ENCODE measurements around the gene TMEM120B.

TMEM120B gene

DNA sequence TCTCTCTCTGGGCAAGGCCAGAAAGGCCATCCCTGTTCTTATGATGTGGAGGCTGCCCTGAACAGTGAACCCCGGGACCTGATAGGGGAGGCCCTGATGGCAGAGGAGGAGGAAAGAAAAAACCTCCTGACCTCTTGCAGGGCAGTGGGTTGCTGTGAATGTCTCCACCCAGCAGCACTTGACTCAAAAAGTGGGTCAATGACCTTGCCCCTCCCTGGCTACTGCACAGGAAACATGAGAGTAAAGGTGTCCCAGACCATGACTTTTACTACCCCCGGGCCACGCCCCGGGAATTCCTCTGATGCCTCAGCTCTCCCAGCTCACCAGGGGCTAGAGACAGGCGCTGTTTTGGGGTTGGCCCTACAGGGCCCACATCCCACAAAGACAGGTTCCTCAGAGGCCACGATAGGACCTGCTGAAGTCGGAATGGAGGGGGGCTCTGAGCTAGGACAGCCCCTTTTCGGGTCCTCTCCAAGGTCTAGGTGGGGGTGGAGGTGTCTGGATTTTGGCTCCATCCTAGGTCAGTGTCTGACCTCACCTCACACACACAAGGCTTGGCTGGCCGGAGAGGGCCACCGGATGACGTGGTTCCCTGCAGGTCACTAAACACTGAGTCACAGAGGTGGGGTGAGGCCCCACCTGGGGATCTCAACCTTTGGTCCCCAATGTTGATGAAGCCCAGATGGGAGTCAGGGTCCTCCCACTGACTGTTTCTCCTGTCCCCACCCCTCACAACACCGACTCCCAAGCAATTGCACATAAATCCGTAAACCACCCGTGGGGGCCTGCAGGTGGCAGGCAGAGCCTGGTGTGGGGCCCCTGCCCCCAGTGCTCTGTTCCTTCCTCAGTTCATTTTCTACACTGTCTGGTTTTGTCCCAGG is 79.4 kb downstream of the TMEM120B start:
- DNase-seq (ENCODE audit: low read depth) = no peak
- H3K4me3 ChIP-seq (ENCODE audit: control insufficient read depth, low read depth, low read length) = no peak overlapping the region
- TF ChIP-seq CTCF (conservative IDR thresholded peaks at IDR 0.05; ENCODE audit: control insufficient read depth, insufficient read depth, low read depth, low read length) = no peak

GRCh38 chr12:121792607-121793439 is 80.3 kb downstream of the TMEM120B start:
- TF ChIP-seq CTCF (conservative IDR thresholded peaks at IDR 0.05; ENCODE audit: control insufficient read depth, insufficient read depth, low read depth, low read length) = no peak
- peak overlapping the region; percentile 39 for H3K4me3 ChIP-seq (ENCODE audit: control insufficient read depth, low read depth, low read length)
- no peak for DNase-seq (ENCODE audit: low read depth)

DNA sequence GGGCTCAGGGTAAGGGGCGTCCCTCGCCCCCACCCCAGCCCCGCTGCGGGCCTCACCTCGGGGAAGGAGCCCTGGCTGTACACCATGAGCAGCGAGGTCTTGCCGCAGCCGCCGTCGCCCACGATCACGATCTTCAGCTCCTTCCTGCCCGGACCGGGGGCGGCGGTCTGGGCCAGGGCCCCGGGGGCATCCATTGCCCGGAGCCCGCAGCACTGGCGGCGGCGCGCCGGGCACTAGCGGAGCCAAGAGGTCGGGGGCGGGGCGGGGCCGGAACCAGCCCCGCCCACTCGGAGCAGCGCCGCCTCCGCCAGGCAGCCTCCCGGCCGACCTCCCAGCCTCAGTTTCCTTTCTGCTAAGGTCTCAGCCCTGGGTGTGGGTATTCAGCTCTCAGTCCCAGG is 80.9 kb downstream of the TMEM120B start, which contains the start of gene RHOF:
Gene RHOF (minus strand): TSS at position 249 of the 398 bp plus-strand sequence. CDS start 55 bp downstream, at position 194.
- DNase-seq (ENCODE audit: low read depth) = no peak
- no peak for TF ChIP-seq CTCF (conservative IDR thresholded peaks at IDR 0.05; ENCODE audit: control insufficient read depth, insufficient read depth, low read depth, low read length)
- H3K4me3 ChIP-seq (ENCODE audit: control insufficient read depth, low read depth, low read length) = peak within 1 kb of the TSS; percentile 45

DNA sequence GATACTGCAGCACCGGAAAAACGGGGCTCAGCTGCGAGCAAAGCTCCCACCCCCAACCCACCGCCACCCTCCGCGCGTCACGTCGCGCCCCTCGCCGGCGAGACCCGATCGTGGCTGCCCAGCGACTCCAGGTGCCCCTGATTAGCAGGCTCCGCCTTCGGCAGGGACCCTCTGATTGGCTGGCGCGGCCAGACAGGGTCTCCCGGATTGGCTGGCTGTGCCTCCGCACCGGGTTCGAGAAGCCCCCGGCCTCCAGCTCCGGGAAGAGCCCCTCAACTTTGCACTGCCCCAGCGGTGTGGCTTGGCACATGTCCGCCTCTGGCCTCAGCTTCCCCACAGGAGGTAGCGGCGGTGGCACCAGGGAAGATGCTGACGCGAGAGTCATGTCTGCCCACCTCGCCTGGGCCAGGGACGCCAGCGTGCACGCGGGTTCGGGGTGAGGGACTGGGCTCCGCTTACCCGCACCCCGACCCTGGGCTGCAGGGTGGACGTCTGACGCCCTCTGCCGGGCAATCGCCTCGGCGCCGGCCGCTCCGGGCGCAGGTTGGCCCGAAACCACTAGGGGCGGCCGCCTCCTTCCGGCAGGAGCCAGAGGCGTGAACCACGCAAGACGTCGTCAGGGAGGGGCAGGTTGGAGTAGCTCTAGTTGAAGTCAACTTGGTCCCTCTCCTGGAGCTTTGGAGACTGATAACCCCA is 81.4 kb downstream of the TMEM120B start:
- peak overlapping the region; percentile 45 for H3K4me3 ChIP-seq (ENCODE audit: control insufficient read depth, low read depth, low read length)
- DNase-seq (ENCODE audit: low read depth) = peak; percentile 85
- TF ChIP-seq CTCF (conservative IDR thresholded peaks at IDR 0.05; ENCODE audit: control insufficient read depth, insufficient read depth, low read depth, low read length) = peak; percentile 87

DNA sequence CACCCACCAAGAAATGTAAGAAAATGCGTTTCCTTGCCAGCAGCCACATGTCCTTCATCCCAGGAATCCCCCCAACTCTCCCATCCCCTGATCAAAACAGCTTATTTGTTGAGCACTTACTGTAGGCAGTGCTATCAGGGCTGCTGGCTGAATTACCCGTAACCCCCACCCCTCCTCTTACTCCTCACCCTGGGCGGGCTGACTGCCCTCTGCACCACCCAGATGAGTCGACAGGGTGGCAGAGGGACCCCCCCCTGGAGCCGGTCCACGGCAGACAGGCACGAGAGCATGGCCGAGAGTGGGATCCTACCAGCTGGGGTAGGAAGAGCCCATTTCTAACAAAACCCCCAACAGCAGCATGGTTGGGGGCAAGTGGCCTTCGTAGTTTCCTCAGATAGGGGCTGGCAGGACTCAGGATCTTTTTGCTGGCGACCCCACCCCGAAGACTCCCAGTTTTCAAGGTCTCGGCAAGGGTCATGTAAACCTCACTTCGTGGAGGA is 82.0 kb downstream of the TMEM120B start:
- no peak for TF ChIP-seq CTCF (conservative IDR thresholded peaks at IDR 0.05; ENCODE audit: control insufficient read depth, insufficient read depth, low read depth, low read length)
- DNase-seq (ENCODE audit: low read depth) = no peak
- H3K4me3 ChIP-seq (ENCODE audit: control insufficient read depth, low read depth, low read length) = peak overlapping the region; percentile 25
